Activated CD4-positive, CD25-positive, alpha-beta regulatory T cell treated with anti-CD3 and anti-CD28 coated beads, Interleukin-2, amount 50 U/mL, for 24 hours (primary cell): ENCODE results near the gene DGKG.

ENCODE experiments used
- ATAC-seq, 2 donors: fragments of 150-1000 bp; cut with Tn5 transposase; one replicate each; pipeline ENCODE4 v1.10.0; 2021; ENCODE audit warnings: mild to moderate bottlenecking in 1 of 2, moderate library complexity in 1 of 2

DGKG gene

GRCh38 chr3:186367631-186368030, 5.6 kb upstream of the DGKG start:
- ATAC-seq, result no peak

- ATAC-seq, result no peak
These were observed 4.2 kb upstream of the DGKG start for GRCh38 chr3:186366206-186366605.

GRCh38 chr3:186365202-186365974, 3.4 kb upstream of the DGKG start:
- no peak for ATAC-seq

GRCh38 chr3:186362988-186363387, 954 bp upstream of the DGKG start:
- no peak for ATAC-seq

- no peak for ATAC-seq
These were observed 456 bp upstream of the DGKG start for GRCh38 chr3:186362537-186362842.

GRCh38 chr3:186361246-186361761, 730 bp downstream of the DGKG start:
- ATAC-seq, result no peak

- no peak for ATAC-seq
These were observed 1.3 kb downstream of the DGKG start for GRCh38 chr3:186360779-186361178.

- ATAC-seq, result no peak
These were observed 3.0 kb downstream of the DGKG start for GRCh38 chr3:186359078-186359477.

GRCh38 chr3:186356152-186356551, 5.9 kb downstream of the DGKG start:
- no peak for ATAC-seq

- no peak for ATAC-seq
These were observed 7.9 kb downstream of the DGKG start for GRCh38 chr3:186354100-186354499.

- no peak for ATAC-seq
These were observed 9.7 kb downstream of the DGKG start for GRCh38 chr3:186352369-186352768.

- ATAC-seq, result no peak
These were observed 19.8 kb downstream of the DGKG start for GRCh38 chr3:186342197-186342596.

GRCh38 chr3:186340204-186340603, 21.8 kb downstream of the DGKG start:
- ATAC-seq, result no peak

GRCh38 chr3:186339180-186339918, 22.7 kb downstream of the DGKG start:
- no peak for ATAC-seq

GRCh38 chr3:186333256-186333655, 28.8 kb downstream of the DGKG start:
- no peak for ATAC-seq

GRCh38 chr3:186330772-186331460, 31.1 kb downstream of the DGKG start:
- peak; percentile 61 to 62 for ATAC-seq

- no peak for ATAC-seq
These were observed 32.4 kb downstream of the DGKG start for GRCh38 chr3:186329589-186329988.

- no peak for ATAC-seq
These were observed 34.0 kb downstream of the DGKG start for GRCh38 chr3:186327912-186328487.

GRCh38 chr3:186322761-186323160, 39.3 kb downstream of the DGKG start:
- ATAC-seq, result no peak

GRCh38 chr3:186321746-186322145, 40.3 kb downstream of the DGKG start:
- ATAC-seq, result no peak

GRCh38 chr3:186320862-186321568, 41.0 kb downstream of the DGKG start:
- no peak for ATAC-seq

- ATAC-seq, result no peak
These were observed 42.1 kb downstream of the DGKG start for GRCh38 chr3:186319945-186320344.

- no peak for ATAC-seq
These were observed 43.9 kb downstream of the DGKG start for GRCh38 chr3:186318135-186318534.
